Measurements from ENCODE around the gene SOX2.

Gene SOX2

GRCh38 chr3:181704421-181705085, 7.2 kb upstream of the SOX2 start:
- DNase-seq (ENCODE audit: low read depth): no peak

- no peak for DNase-seq (ENCODE audit: low read depth)
Observed at GRCh38 chr3:181705086-181705480, 6.6 kb upstream of the SOX2 start.

- no peak for DNase-seq (ENCODE audit: low read depth)
Observed at GRCh38 chr3:181707980-181708379, 3.7 kb upstream of the SOX2 start.

GRCh38 chr3:181709537-181710279, 2.0 kb upstream of the SOX2 start:
- DNase-seq (ENCODE audit: low read depth): no peak

- no peak for DNase-seq (ENCODE audit: low read depth)
Observed at GRCh38 chr3:181710345-181711291, 1.1 kb upstream of the SOX2 start.

GRCh38 chr3:181712226-181712552, 464 bp downstream of the SOX2 start:
- no peak for DNase-seq (ENCODE audit: low read depth)

GRCh38 chr3:181712553-181713279, 991 bp downstream of the SOX2 start:
- DNase-seq (ENCODE audit: low read depth): no peak

- DNase-seq (ENCODE audit: low read depth): no peak
Observed at GRCh38 chr3:181713280-181713647, 1.5 kb downstream of the SOX2 start.

- no peak for DNase-seq (ENCODE audit: low read depth)
Observed at GRCh38 chr3:181713676-181714612, 2.2 kb downstream of the SOX2 start.

- no peak for DNase-seq (ENCODE audit: low read depth)
Observed at GRCh38 chr3:181715571-181716340, 4.0 kb downstream of the SOX2 start.

GRCh38 chr3:181716966-181717365, 5.2 kb downstream of the SOX2 start:
- DNase-seq (ENCODE audit: low read depth): no peak

- no peak for DNase-seq (ENCODE audit: low read depth)
Observed at GRCh38 chr3:181717549-181718171, 5.9 kb downstream of the SOX2 start.

GRCh38 chr3:181718369-181718768, 6.6 kb downstream of the SOX2 start:
- no peak for DNase-seq (ENCODE audit: low read depth)

GRCh38 chr3:181718987-181719911, 7.5 kb downstream of the SOX2 start:
- no peak for DNase-seq (ENCODE audit: low read depth)

- no peak for DNase-seq (ENCODE audit: low read depth)
Observed at GRCh38 chr3:181719991-181720680, 8.4 kb downstream of the SOX2 start.

- DNase-seq (ENCODE audit: low read depth): no peak
Observed at GRCh38 chr3:181721046-181721875, 9.5 kb downstream of the SOX2 start.

- DNase-seq (ENCODE audit: low read depth): no peak
Observed at GRCh38 chr3:181722156-181722555, 10.4 kb downstream of the SOX2 start.
